ENCODE measurements around the gene WDR83. TPM values are rescaled to one million over a fixed set of nuclear protein-coding genes. Genes with fewer than 3 reads are reported as not detected.

WDR83 gene
- total RNA-seq, 1 donor from 2014 or later: 9.6 TPM

DNA sequence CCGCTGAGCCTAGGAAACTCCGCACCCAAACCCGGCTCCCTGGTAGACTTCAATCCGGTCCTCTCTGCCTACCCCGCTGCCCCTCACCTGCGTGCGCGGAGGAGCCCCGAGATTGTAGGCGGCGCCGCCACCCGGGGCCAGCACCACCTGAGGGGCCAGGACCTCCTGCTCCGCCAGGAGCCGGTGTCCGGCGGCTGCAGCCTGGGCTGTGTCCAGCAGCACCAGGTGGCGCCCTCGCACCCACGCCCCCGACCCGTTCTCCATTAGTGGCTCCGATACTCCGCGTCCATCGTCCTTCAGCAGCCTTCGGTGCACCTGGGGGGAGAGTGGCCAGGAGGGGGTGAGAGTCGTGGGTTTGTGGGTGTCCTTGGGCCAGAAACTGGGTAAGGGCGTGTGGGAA lies 18.5 kb upstream of the WDR83 start:
- Mint-ChIP-seq H3K4me1 (ENCODE audit: low read depth) (peaks cover 4% of the 10 kb centered on the region), H3K27me3 (ENCODE audit: low read depth) (no peaks in the 10 kb centered on the region), H3K27ac (ENCODE audit: unreplicated experiment) (no peak overlapping the region), H3K4me3 (ENCODE audit: unreplicated experiment) (peak overlapping the region; percentile 41), H3K9me3 (ENCODE audit: low read depth) (no peaks in the 10 kb centered on the region), H3K36me3 (ENCODE audit: low read depth) (peaks cover 8% of the 10 kb centered on the region)
- TF ChIP-seq, protein P1, sequence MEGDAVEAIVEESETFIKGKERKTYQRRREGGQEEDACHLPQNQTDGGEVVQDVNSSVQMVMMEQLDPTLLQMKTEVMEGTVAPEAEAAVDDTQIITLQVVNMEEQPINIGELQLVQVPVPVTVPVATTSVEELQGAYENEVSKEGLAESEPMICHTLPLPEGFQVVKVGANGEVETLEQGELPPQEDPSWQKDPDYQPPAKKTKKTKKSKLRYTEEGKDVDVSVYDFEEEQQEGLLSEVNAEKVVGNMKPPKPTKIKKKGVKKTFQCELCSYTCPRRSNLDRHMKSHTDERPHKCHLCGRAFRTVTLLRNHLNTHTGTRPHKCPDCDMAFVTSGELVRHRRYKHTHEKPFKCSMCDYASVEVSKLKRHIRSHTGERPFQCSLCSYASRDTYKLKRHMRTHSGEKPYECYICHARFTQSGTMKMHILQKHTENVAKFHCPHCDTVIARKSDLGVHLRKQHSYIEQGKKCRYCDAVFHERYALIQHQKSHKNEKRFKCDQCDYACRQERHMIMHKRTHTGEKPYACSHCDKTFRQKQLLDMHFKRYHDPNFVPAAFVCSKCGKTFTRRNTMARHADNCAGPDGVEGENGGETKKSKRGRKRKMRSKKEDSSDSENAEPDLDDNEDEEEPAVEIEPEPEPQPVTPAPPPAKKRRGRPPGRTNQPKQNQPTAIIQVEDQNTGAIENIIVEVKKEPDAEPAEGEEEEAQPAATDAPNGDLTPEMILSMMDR (IDR thresholded peaks at IDR 0.05): peak; percentile 31
- DNase-seq (ENCODE audit: low spot score): no peak

DNA sequence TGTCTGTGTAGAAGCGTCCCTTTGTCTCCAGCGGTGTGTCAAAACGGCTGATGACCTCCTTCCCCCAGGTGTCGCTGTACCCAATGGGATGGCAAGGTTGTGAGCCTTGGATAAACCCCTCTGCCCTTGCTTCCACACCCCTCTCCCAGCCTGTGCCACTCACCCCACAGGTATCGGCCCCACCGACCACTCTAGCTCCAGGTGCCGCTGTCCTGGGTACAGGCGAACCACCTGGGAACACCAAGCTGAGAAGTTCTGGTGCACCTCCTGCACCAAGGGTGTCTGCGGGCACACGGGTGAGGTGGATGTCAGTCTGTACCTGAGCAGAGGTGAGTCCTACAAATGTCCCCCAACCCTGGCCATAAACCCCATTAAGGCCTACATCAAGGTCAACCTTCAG lies 16.7 kb upstream of the WDR83 start:
- H3K9me3 Mint-ChIP-seq (ENCODE audit: low read depth): no peaks in the 10 kb centered on the region
- no peak for DNase-seq (ENCODE audit: low spot score)
- H3K36me3 Mint-ChIP-seq (ENCODE audit: low read depth): peaks cover 7% of the 10 kb centered on the region
- H3K4me3 Mint-ChIP-seq (ENCODE audit: unreplicated experiment): no peak overlapping the region
- H3K4me1 Mint-ChIP-seq (ENCODE audit: low read depth): peaks cover 4% of the 10 kb centered on the region
- no peaks in the 10 kb centered on the region for H3K27me3 Mint-ChIP-seq (ENCODE audit: low read depth)
- TF ChIP-seq, protein P1 (IDR thresholded peaks at IDR 0.05): no peak
- H3K27ac Mint-ChIP-seq (ENCODE audit: unreplicated experiment): no peak overlapping the region

DNA sequence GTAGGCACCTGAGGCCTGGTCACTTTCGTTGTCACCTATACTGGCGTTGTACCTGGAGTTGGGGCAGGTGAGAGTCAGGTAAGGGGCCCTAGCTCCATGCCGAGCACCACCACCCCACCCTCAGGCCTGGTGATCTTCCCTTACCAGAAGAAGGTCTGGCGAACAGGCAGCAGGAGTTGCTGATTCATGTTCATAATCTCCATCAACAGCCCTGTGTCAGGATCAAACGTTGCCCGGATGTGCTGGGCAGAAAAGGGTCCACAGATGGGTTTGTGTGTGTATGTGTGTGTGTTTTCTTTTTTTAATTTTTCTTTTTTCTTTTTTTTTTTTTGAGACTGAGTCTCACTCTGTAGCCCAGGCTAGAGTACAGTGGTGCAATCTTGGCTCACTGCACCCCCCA lies 14.4 kb upstream of the WDR83 start:
- peaks cover 22% of the 10 kb centered on the region for H3K36me3 Mint-ChIP-seq (ENCODE audit: low read depth)
- no peaks in the 10 kb centered on the region for H3K27me3 Mint-ChIP-seq (ENCODE audit: low read depth)
- H3K27ac Mint-ChIP-seq (ENCODE audit: unreplicated experiment): no peak overlapping the region
- H3K4me3 Mint-ChIP-seq (ENCODE audit: unreplicated experiment): no peak overlapping the region
- DNase-seq (ENCODE audit: low spot score): no peak
- TF ChIP-seq, protein P1 (IDR thresholded peaks at IDR 0.05): no peak
- H3K4me1 Mint-ChIP-seq (ENCODE audit: low read depth): peaks cover 4% of the 10 kb centered on the region
- H3K9me3 Mint-ChIP-seq (ENCODE audit: low read depth): no peaks in the 10 kb centered on the region

GRCh38 chr19:12655546-12655945 lies 11.1 kb upstream of the WDR83 start:
- no peak for DNase-seq (ENCODE audit: low spot score)
- H3K27me3 Mint-ChIP-seq (ENCODE audit: low read depth): no peaks in the 10 kb centered on the region
- no peaks in the 10 kb centered on the region for H3K4me1 Mint-ChIP-seq (ENCODE audit: low read depth)
- H3K4me3 Mint-ChIP-seq (ENCODE audit: unreplicated experiment): no peak overlapping the region
- H3K27ac Mint-ChIP-seq (ENCODE audit: unreplicated experiment): no peak overlapping the region
- peaks cover 29% of the 10 kb centered on the region for H3K36me3 Mint-ChIP-seq (ENCODE audit: low read depth)
- no peaks in the 10 kb centered on the region for H3K9me3 Mint-ChIP-seq (ENCODE audit: low read depth)
- TF ChIP-seq, protein P1 (IDR thresholded peaks at IDR 0.05): no peak

- Mint-ChIP-seq H3K4me3 (ENCODE audit: unreplicated experiment) (no peak overlapping the region), H3K27ac (ENCODE audit: unreplicated experiment) (no peak overlapping the region), H3K9me3 (ENCODE audit: low read depth) (no peaks in the 10 kb centered on the region), H3K4me1 (ENCODE audit: low read depth) (no peaks in the 10 kb centered on the region), H3K27me3 (ENCODE audit: low read depth) (no peaks in the 10 kb centered on the region), H3K36me3 (ENCODE audit: low read depth) (peaks cover 31% of the 10 kb centered on the region)
- DNase-seq (ENCODE audit: low spot score): no peak
- TF ChIP-seq, protein P1 (IDR thresholded peaks at IDR 0.05): no peak
These were observed 9.6 kb upstream of the WDR83 start for GRCh38 chr19:12656899-12657571.
